PC-3 (cell line): ENCODE data around the gene PHACTR2. TPM values are rescaled to one million over a fixed set of nuclear protein-coding genes. Genes with fewer than 3 reads are reported as not detected.

Experiments used
- ATAC-seq: fragments of 200-7000 bp; cut with Tn5 transposase; 2 replicates; pipeline ENCODE4 v1.9.1; 2020; ENCODE audit warnings: mild to moderate bottlenecking, moderate library complexity
- BruUV-seq: library from RNA; stranded (reverse); fragments of 400-500 nt; replicated peaks from 2 replicates; lab custom pipeline; 2021; lab: Mats Ljungman, UMichigan
- CTCF ChIA-PET: fragments of 300-600 bp; sonication (Branson Sonifier 250); formaldehyde crosslinking; loops from one replicate; lab custom pipeline; 2022; ENCODE audit warnings: antibody characterized with exemption; lab: Charles Lee
- POLR2A ChIA-PET: fragments of 300-600 bp; sonication (Branson Sonifier 250); formaldehyde crosslinking; loops from one replicate; lab custom pipeline; 2022; ENCODE audit warnings: antibody characterized with exemption; ENCODE audit not compliant: unreplicated experiment; lab: Charles Lee
- DNase-seq: peaks from one replicate; pipeline ENCODE4 v3.0.0-alpha.2; 2015
- H2AFZ ChIP-seq: fragments of 300-600 bp; sonication (generic); 2 replicates; pipeline ENCODE4 v1.6.0; 2016; ENCODE audit warnings: antibody characterized with exemption, low read length
- H3F3A ChIP-seq: fragments of 300-600 bp; sonication (generic); one replicate; pipeline ENCODE4 v1.6.0; 2017; ENCODE audit warnings: antibody characterized with exemption, low read length, control low read depth, mild to moderate bottlenecking; ENCODE audit not compliant: unreplicated experiment
- H3K27ac ChIP-seq: fragments of 300-600 bp; sonication (generic); 2 replicates; pipeline ENCODE4 v1.5.1; 2016; ENCODE audit warnings: mild to moderate bottlenecking, low read length
- H3K27me3 ChIP-seq: fragments of 300-600 bp; sonication (generic); 2 replicates; pipeline ENCODE4 v1.6.1; 2016; ENCODE audit warnings: low read length, mixed read lengths
- H3K36me3 ChIP-seq: fragments of 300-600 bp; sonication (generic); 2 replicates; pipeline ENCODE4 v1.6.1; 2016; ENCODE audit warnings: low read depth, mixed run types, low read length, mixed read lengths
- H3K4me1 ChIP-seq: fragments of 300-600 bp; sonication (generic); 2 replicates; pipeline ENCODE4 v1.5.1; 2016; ENCODE audit warnings: low read length; ENCODE audit not compliant: insufficient read depth
- H3K4me2 ChIP-seq: fragments of 300-600 bp; sonication (generic); 2 replicates; pipeline ENCODE4 v1.6.0; 2016; ENCODE audit warnings: low read length
- H3K4me3 ChIP-seq: fragments of 300-600 bp; sonication (generic); 2 replicates; pipeline ENCODE4 v1.5.1; 2016; ENCODE audit warnings: mild to moderate bottlenecking, low read length, mixed read lengths
- H3K79me2 ChIP-seq: fragments of 300-600 bp; sonication (generic); 2 replicates; pipeline ENCODE4 v1.6.1; 2017; ENCODE audit warnings: low read length, mixed read lengths
- H3K9ac ChIP-seq: fragments of 300-600 bp; sonication (generic); 2 replicates; pipeline ENCODE4 v1.6.0; 2016; ENCODE audit warnings: mild to moderate bottlenecking, low read length
- H3K9me2 ChIP-seq: fragments of 300-600 bp; sonication (generic); replicated peaks from 2 replicates; pipeline ENCODE4 v1.6.1; 2016; ENCODE audit warnings: mixed run types, low read length, mixed read lengths
- H3K9me3 ChIP-seq: fragments of 300-600 bp; sonication (generic); 2 replicates; pipeline ENCODE4 v1.6.1; 2016; ENCODE audit warnings: low read length, mixed read lengths
- H4K20me1 ChIP-seq: fragments of 300-600 bp; sonication (generic); 2 replicates; pipeline ENCODE4 v1.6.1; 2016; ENCODE audit warnings: low read length, mixed read lengths
- CTCF ChIP-seq: fragments of 300-600 bp; sonication (generic); conservative IDR thresholded peaks from 2 replicates; pipeline ENCODE4 v1.5.1; 2017; ENCODE audit warnings: antibody characterized with exemption, low read depth, mild to moderate bottlenecking, low read length
- EZH2 ChIP-seq: fragments of 300-600 bp; sonication (generic); IDR thresholded peaks from one replicate; pipeline ENCODE4 v1.6.1; 2017; ENCODE audit warnings: antibody characterized with exemption, mild to moderate bottlenecking, low read length; ENCODE audit not compliant: unreplicated experiment
- EZH2phosphoT487 ChIP-seq: fragments of 300-600 bp; sonication (generic); IDR thresholded peaks from 2 replicates; pipeline ENCODE4 v1.6.1; 2018; ENCODE audit warnings: mild to moderate bottlenecking, antibody characterized with exemption, low read length, borderline replicate concordance
- intact Hi-C: fragments of 100-400 bp; cut with micrococcal nuclease; formaldehyde crosslinking; loops from 2 replicates; pipeline ENCODE4 v1.9.0; 2023
- total RNA-seq: library from RNA; depleted of rRNA; stranded (reverse); fragments of >200 nt; gene quantifications from 2 replicates; pipeline ENCODE4 v1.2.3, GENCODE V29; 2014

The PHACTR2 gene
- total RNA-seq, 1 experiment from 2014 or later = 19.4 TPM

GRCh38 chr6:143697076-143697800 is 19.5 kb downstream of the PHACTR2 start:
- Histone ChIP-seq H3K4me2 (no peak overlapping the region), H3K9me2 (no peaks in the 10 kb centered on the region), H3K27ac (no peak overlapping the region), H3K9ac (no peak overlapping the region), H3K27me3 (no peaks in the 10 kb centered on the region), H3K9me3 (no peaks in the 10 kb centered on the region), H2AFZ (no peak overlapping the region), H4K20me1 (no peaks in the 10 kb centered on the region), H3K4me3 (no peak overlapping the region), H3K36me3 (no peaks in the 10 kb centered on the region), H3F3A (no peaks in the 10 kb centered on the region), H3K79me2 (no peaks in the 10 kb centered on the region; the same call in 1 of the 2 replicates), H3K4me1 (peaks cover 17% of the 10 kb centered on the region; the same call in 1 of the 2 replicates)
- peak; percentile 37 for ATAC-seq
- ChIA-PET CTCF (no interaction called here), POLR2A (interaction anchor here (1.0 kb wide), 1 partner anchor 146 kb away, joined by 4 read pairs; the partner anchor contains the start of gene LTV1)
- no peak for DNase-seq
- intact Hi-C loops = loop anchor here (5.0 kb wide), 1 partner anchor 45 kb away; no protein-coding TSS in a partner anchor
- TF ChIP-seq EZH2 (no peak), EZH2phosphoT487 (no peak), CTCF (no peak)
- BruUV-seq = no TSS peak

GRCh38 chr6:143698329-143698728 is 20.6 kb downstream of the PHACTR2 start:
- TF ChIP-seq EZH2phosphoT487 (no peak), EZH2 (no peak), CTCF (no peak)
- Histone ChIP-seq H3K27me3 (no peaks in the 10 kb centered on the region), H3K9ac (no peak overlapping the region), H3K79me2 (no peaks in the 10 kb centered on the region; the same call in 1 of the 2 replicates), H3K4me2 (no peak overlapping the region), H3K36me3 (no peaks in the 10 kb centered on the region), H4K20me1 (no peaks in the 10 kb centered on the region), H3K4me3 (no peak overlapping the region), H3K9me3 (no peaks in the 10 kb centered on the region), H3K4me1 (peaks cover 17% of the 10 kb centered on the region; the same call in 1 of the 2 replicates), H3K27ac (no peak overlapping the region), H2AFZ (no peak overlapping the region), H3F3A (no peaks in the 10 kb centered on the region), H3K9me2 (no peaks in the 10 kb centered on the region)
- DNase-seq (no peak), ATAC-seq (no peak)
- POLR2A ChIA-PET = no interaction called here
- intact Hi-C loops = loop anchor here (5.0 kb wide), 1 partner anchor 44 kb away; no protein-coding TSS in a partner anchor
- no TSS peak for BruUV-seq
- CTCF ChIA-PET = no interaction called here
